Prostate gland (tissue), 2 donors: ENCODE measurements around the gene ZNF792.

Experiments
- POLR2A ChIP-seq: fragments of 450-650 bp; IDR thresholded peaks from one replicate; pipeline ENCODE4 v1.6.1; 2016; ENCODE audit warnings: antibody characterized with exemption, mild to moderate bottlenecking
- POLR2AphosphoS5 ChIP-seq: sonication (generic); formaldehyde crosslinking; IDR thresholded peaks from one replicate; pipeline ENCODE4 v1.6.1; 2017; ENCODE audit warnings: antibody characterized with exemption
- TF ChIP-seq, protein P1 (sequence below), 4 experiments: fragments of 200-600 bp in 2 of 4; fragments of 450-650 bp in 2 of 4; sonication (generic) in 2 of 4; IDR thresholded peaks; 1 replicate in 3 of 4; 2 replicates in 1 of 4; pipeline ENCODE4 v1.5.1; 2016 to 2019; ENCODE audit warnings: antibody characterized with exemption in 4 of 4, mild to moderate bottlenecking in 2 of 4, moderate library complexity in 2 of 4

DNA sequence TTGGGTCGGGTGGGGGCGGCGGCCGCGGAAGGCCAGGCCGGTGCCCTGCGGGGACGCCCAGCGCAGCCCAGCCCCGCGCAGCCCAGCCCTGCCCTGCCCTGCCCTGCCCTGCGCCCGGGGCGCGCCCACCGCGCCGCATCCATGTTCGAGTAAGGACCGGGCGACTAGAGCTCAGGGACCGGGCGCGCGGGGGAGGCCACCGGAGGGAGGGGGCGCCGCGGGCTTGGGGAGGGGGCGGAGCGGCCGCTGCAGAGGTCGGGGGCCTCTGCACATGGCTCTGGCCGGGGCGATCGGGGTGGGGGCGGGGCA is 36.3 kb upstream of the ZNF792 start:
- TF ChIP-seq, protein P1, sequence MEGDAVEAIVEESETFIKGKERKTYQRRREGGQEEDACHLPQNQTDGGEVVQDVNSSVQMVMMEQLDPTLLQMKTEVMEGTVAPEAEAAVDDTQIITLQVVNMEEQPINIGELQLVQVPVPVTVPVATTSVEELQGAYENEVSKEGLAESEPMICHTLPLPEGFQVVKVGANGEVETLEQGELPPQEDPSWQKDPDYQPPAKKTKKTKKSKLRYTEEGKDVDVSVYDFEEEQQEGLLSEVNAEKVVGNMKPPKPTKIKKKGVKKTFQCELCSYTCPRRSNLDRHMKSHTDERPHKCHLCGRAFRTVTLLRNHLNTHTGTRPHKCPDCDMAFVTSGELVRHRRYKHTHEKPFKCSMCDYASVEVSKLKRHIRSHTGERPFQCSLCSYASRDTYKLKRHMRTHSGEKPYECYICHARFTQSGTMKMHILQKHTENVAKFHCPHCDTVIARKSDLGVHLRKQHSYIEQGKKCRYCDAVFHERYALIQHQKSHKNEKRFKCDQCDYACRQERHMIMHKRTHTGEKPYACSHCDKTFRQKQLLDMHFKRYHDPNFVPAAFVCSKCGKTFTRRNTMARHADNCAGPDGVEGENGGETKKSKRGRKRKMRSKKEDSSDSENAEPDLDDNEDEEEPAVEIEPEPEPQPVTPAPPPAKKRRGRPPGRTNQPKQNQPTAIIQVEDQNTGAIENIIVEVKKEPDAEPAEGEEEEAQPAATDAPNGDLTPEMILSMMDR (IDR thresholded peaks at IDR 0.05): no peak
- TF ChIP-seq POLR2A: peak; percentile 44
- no peak for TF ChIP-seq POLR2AphosphoS5
